ENCODE results near the gene NCK1. TPM values are rescaled to one million over a fixed set of nuclear protein-coding genes. Genes with fewer than 3 reads are reported as not detected.

Gene NCK1
- total RNA-seq, 1 donor from 2014 or later, result 63.0 TPM

DNA sequence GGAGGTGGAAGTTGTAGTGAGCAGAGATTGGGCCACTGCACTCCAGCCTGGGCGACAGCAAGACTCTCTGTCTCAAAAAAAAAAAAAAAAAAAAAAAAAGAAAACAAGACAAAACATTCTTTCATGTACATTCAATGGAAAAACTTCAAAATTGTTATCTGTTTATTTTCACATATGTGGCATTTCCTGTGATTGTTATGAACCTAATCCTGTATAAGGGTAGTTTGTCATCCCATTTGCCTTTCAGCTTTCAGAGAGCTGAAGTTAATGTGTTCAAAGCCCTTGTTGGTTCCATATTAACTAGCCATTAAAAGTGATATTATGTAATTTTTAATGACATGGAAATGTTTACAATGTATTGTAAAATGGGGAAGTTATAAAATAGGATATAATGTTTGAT lies 17.3 kb upstream of the NCK1 start:
- no peak overlapping the region for H3K27ac ChIP-seq
- H3K36me3 ChIP-seq, result peaks cover 7% of the 10 kb centered on the region
- intact Hi-C loops (cut with DNase I), result no loop called here
- no peak for DNase-seq
- peaks cover 1% of the 10 kb centered on the region for H3K4me1 ChIP-seq
- TF ChIP-seq, protein P1, sequence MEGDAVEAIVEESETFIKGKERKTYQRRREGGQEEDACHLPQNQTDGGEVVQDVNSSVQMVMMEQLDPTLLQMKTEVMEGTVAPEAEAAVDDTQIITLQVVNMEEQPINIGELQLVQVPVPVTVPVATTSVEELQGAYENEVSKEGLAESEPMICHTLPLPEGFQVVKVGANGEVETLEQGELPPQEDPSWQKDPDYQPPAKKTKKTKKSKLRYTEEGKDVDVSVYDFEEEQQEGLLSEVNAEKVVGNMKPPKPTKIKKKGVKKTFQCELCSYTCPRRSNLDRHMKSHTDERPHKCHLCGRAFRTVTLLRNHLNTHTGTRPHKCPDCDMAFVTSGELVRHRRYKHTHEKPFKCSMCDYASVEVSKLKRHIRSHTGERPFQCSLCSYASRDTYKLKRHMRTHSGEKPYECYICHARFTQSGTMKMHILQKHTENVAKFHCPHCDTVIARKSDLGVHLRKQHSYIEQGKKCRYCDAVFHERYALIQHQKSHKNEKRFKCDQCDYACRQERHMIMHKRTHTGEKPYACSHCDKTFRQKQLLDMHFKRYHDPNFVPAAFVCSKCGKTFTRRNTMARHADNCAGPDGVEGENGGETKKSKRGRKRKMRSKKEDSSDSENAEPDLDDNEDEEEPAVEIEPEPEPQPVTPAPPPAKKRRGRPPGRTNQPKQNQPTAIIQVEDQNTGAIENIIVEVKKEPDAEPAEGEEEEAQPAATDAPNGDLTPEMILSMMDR (IDR thresholded peaks at IDR 0.05), result no peak
- no peak overlapping the region for H3K4me3 ChIP-seq
- no peak for ATAC-seq
- H3K27me3 ChIP-seq (ENCODE audit: low read depth), result no peaks in the 10 kb centered on the region
- H3K9me3 ChIP-seq, result no peaks in the 10 kb centered on the region

DNA sequence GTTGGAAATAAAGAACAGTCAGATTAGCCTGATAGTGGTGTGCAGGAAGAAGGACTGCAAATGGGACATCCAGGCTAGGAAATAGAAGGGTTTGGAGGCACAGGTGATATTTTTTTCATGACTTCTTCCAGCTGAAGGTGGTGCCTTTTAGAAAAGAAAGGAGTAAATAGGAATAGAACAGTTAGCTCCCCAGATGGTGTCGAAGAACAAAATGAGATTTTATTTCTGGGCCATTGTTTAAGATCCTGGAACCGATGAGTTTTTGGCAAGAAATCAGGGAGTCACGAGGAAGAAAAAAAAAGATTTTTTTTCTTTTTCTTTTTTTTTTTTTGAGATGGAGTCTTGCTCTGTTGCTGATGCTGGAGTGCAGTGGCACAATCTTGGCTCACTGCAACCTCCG lies 9.8 kb upstream of the NCK1 start:
- Histone ChIP-seq H3K27me3 (ENCODE audit: low read depth) (no peaks in the 10 kb centered on the region), H3K9me3 (no peaks in the 10 kb centered on the region), H3K4me3 (no peak overlapping the region), H3K4me1 (peaks cover 10% of the 10 kb centered on the region), H3K36me3 (no peaks in the 10 kb centered on the region), H3K27ac (no peak overlapping the region)
- no peak for ATAC-seq
- no peak for DNase-seq
- intact Hi-C loops (cut with DNase I), result no loop called here
- TF ChIP-seq, protein P1 (IDR thresholded peaks at IDR 0.05), result no peak

DNA sequence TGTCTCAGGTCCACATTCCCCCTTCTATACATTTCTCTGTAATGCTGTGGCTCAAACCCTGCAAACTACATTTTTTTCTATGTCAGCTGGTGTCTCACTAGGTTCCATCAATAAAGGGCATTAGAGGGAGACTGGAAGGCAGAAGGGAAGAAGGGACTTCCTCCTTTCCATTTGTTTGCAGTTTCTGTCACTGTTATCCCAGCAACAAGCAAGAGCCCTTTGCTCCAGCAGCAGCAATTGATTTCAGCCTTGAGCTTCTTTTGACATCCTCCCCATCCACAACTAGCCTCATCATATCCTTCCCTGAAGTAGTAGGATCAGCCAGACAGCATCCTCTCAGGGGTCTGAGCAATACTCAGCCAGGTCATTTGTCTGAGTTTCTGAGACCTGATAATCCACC lies 5.3 kb upstream of the NCK1 start:
- TF ChIP-seq, protein P1 (IDR thresholded peaks at IDR 0.05), result no peak
- ATAC-seq, result peak; percentile 41 to 58
- H3K9me3 ChIP-seq, result no peaks in the 10 kb centered on the region
- no peaks in the 10 kb centered on the region for H3K27me3 ChIP-seq (ENCODE audit: low read depth)
- no peaks in the 10 kb centered on the region for H3K36me3 ChIP-seq
- H3K4me1 ChIP-seq, result peaks cover 36% of the 10 kb centered on the region
- no peak for DNase-seq
- no peak overlapping the region for H3K4me3 ChIP-seq
- intact Hi-C loops (cut with DNase I), result no loop called here
- H3K27ac ChIP-seq, result peak overlapping the region; percentile 15

DNA sequence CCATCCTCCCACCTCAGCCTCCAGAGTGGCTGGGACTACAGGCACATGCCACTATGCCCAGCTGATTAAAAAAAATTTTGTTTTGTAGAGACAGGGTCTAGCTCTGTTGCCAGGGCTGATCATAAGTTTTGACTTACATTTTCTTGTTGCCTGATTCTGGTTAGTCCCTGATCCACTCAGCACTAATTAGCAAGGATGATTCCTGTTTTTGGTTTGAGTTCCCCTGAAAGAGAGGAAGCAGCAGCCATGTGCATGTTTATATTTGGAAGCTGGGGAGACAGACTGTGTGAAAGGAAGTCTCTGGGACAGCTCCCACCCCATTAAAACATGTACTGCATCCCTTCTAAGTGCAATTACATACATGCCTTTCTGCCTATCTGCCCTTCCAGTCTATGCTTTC lies 3.6 kb upstream of the NCK1 start:
- DNase-seq, result no peak
- Histone ChIP-seq H3K4me3 (no peak overlapping the region), H3K27ac (no peak overlapping the region), H3K9me3 (no peaks in the 10 kb centered on the region), H3K27me3 (ENCODE audit: low read depth) (no peaks in the 10 kb centered on the region), H3K4me1 (peaks cover 41% of the 10 kb centered on the region), H3K36me3 (no peaks in the 10 kb centered on the region)
- no peak for ATAC-seq
- intact Hi-C loops (cut with DNase I), result no loop called here
- TF ChIP-seq, protein P1 (IDR thresholded peaks at IDR 0.05), result no peak

DNA sequence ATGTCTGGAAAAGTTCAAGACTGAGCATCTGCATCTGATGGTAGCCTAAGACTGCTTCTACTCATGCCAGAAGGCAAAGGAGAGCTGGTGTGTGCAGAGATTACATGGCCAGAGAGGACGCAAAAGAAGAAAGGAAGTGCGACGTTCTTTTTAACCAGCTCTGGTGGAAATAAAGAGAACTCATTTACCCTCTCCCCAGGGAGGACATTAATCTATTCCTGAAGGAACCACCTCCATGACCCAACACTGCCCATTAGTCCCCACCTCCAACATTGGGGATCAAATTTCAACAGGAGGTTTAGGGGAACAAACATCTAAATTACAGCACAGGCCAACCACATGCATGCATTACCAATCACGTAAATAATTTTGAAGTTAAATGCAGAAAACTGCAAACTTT lies 1.5 kb upstream of the NCK1 start:
- Histone ChIP-seq H3K4me3 (peak overlapping the region; percentile 98), H3K27ac (peak overlapping the region; percentile 97)
- intact Hi-C loops (cut with DNase I), result no loop called here

More for the DNA sequence above, 1.5 kb upstream of the NCK1 start:
- Histone ChIP-seq H3K4me1 (peaks cover 49% of the 10 kb centered on the region), H3K27me3 (ENCODE audit: low read depth) (no peaks in the 10 kb centered on the region), H3K36me3 (no peaks in the 10 kb centered on the region), H3K9me3 (no peaks in the 10 kb centered on the region)
- TF ChIP-seq, protein P1 (IDR thresholded peaks at IDR 0.05), result no peak
- ATAC-seq (no peak), DNase-seq (no peak)

Data from lower lobe of right lung (tissue), 2 donors.